ENCODE results near the gene SH3D21.

DNA sequence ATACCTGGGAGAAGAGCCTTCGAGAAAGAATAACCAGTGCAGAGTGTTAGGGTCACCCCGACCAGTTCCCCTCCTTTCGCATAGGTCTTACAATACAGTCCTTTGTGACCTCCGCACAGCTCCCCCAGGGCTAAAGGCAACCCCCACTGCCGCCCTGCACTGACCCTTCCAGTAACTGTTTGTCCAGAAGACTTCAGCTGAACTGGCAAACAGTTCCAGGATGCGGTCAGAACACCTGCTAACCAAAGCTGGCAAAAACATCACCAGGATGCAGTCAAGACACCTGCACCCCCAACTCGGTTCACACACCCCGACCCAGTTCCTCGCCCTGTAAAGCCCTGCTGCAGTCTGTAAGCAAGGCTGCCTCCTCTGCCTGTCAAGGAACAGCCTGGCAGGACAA, 23.6 kb downstream of the SH3D21 start:
- TF ChIP-seq, protein P1, sequence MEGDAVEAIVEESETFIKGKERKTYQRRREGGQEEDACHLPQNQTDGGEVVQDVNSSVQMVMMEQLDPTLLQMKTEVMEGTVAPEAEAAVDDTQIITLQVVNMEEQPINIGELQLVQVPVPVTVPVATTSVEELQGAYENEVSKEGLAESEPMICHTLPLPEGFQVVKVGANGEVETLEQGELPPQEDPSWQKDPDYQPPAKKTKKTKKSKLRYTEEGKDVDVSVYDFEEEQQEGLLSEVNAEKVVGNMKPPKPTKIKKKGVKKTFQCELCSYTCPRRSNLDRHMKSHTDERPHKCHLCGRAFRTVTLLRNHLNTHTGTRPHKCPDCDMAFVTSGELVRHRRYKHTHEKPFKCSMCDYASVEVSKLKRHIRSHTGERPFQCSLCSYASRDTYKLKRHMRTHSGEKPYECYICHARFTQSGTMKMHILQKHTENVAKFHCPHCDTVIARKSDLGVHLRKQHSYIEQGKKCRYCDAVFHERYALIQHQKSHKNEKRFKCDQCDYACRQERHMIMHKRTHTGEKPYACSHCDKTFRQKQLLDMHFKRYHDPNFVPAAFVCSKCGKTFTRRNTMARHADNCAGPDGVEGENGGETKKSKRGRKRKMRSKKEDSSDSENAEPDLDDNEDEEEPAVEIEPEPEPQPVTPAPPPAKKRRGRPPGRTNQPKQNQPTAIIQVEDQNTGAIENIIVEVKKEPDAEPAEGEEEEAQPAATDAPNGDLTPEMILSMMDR (IDR thresholded peaks at IDR 0.05 in 4 of 5, conservative IDR thresholded peaks at IDR 0.05 in 1 of 5) = no peak
- TF ChIP-seq POLR2A (IDR thresholded peaks at IDR 0.05) = no peak
